ENCODE measurements around the gene MRPS31. TPM values are rescaled to one million over a fixed set of nuclear protein-coding genes. Genes with fewer than 3 reads are reported as not detected.

MRPS31 gene
- total RNA-seq, 1 experiment from 2014 or later = 37.0 TPM

DNA sequence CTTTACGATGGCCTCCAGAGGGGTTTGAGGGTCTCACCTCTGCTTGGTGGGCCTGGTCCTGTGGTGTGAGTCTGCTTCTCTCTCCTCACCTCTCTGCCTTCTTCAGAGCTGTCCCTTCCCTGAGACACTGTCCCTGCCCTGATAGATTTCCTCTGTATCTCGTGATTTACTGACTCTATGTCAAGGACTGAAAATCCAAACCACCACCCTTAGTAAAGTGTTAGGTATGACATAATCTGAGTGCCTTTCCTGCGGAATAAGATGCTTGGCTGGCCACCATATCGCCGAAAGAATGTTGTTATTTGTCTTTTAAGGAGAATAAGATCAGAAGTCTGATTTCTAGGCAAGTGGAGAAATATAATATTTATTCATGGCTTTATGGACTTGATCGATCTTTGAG, 25.7 kb upstream of the MRPS31 start:
- no peak for DNase-seq
- Histone ChIP-seq H3K36me3 (ENCODE audit: control insufficient read depth, insufficient read depth, low read length) (peaks cover 3% of the 10 kb centered on the region; the same call in 1 of the 2 replicates), H3K4me1 (peaks cover 4% of the 10 kb centered on the region; the same call in 1 of the 2 replicates), H3K4me3 (ENCODE audit: low read depth, low read length) (no peak overlapping the region), H3K27me3 (replicated peaks; ENCODE audit: control insufficient read depth, insufficient read depth, low read length) (no peaks in the 10 kb centered on the region), H3K9me3 (no peaks in the 10 kb centered on the region)
- no peak for TF ChIP-seq CTCF (IDR thresholded peaks at IDR 0.05; ENCODE audit: insufficient read depth in 1 of 2, low read depth in 1 of 2, low read length in 1 of 2, severe bottlenecking in 1 of 2, unreplicated experiment in 1 of 2)
- no TSS peak for BruUV-seq (replicated peaks)
- intact Hi-C loops (cut with micrococcal nuclease; ENCODE audit: unreplicated experiment) = no loop called here
- no peaks in the 10 kb centered on the region for H3K9me3 Mint-ChIP-seq (ENCODE audit: unreplicated experiment)
- CTCF ChIA-PET = no interaction called here
- H3K27me3 Mint-ChIP-seq (ENCODE audit: insufficient read depth, unreplicated experiment) = no peaks in the 10 kb centered on the region
- no peak overlapping the region for H3K27ac Mint-ChIP-seq (ENCODE audit: unreplicated experiment)
- peaks cover 28% of the 10 kb centered on the region for H3K36me3 Mint-ChIP-seq (ENCODE audit: insufficient read depth, unreplicated experiment)
- no peaks in the 10 kb centered on the region for H3K4me1 Mint-ChIP-seq (ENCODE audit: low read depth, unreplicated experiment)
- no peak overlapping the region for H3K4me3 Mint-ChIP-seq (ENCODE audit: unreplicated experiment)
- POLR2A ChIA-PET = no interaction called here

DNA sequence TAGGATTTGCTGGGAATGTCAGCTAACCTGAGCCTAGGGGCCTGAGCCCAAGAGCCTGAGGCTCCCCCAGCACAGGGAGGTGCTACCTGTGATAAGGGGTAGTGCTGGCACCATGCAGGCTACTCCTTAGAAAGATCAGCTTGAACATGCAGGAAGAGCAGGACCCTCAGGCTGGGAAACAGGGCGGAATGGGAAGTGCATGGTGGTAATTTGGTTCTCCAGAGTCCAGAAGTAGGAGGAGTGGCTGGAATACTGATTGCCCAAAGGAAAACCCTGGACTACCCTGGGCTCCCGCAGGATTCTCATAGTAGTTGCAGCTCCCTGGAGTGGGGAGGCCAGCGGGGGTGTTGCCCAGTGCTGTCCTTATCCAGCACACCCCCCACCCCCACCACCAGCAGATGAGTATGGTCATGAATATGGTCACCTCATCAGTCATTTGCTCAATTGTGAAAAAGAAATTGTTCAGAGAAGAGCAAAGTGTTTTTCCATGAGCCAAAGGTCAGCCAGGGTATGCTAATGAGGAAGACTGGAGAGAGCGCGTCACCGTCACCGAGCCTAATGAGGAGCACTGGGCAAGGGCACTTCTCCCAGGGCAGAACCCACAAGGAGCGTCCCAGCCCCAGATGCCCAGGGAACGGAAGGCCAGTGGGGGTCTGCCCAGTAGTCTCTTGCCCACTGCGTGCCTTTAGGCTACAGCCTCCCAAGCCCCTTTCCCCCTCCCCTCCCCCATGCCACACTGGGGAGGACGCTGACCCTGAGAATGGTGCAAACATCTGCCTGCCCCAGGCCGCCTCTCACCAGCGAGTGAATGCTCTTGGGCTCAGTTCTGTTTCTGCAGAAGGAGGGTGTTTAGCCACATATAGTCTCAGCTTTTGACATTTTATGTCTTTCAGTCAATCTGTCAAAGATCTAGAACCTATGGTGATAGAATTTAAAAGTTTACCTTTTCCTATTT, 23.7 kb upstream of the MRPS31 start:
- no TSS peak for BruUV-seq (replicated peaks)
- no peaks in the 10 kb centered on the region for H3K9me3 Mint-ChIP-seq (ENCODE audit: unreplicated experiment)
- Histone ChIP-seq H3K4me3 (ENCODE audit: low read depth, low read length) (no peak overlapping the region), H3K9me3 (no peaks in the 10 kb centered on the region), H3K36me3 (ENCODE audit: control insufficient read depth, insufficient read depth, low read length) (peaks cover 3% of the 10 kb centered on the region; the same call in 1 of the 2 replicates), H3K4me1 (0 out of 2 replicates have a peak, but pooled peaks cover 4% of the 10 kb centered on the region), H3K27me3 (replicated peaks; ENCODE audit: control insufficient read depth, insufficient read depth, low read length) (no peaks in the 10 kb centered on the region)
- H3K4me3 Mint-ChIP-seq (ENCODE audit: unreplicated experiment) = no peak overlapping the region
- H3K27me3 Mint-ChIP-seq (ENCODE audit: insufficient read depth, unreplicated experiment) = no peaks in the 10 kb centered on the region
- no peak overlapping the region for H3K27ac Mint-ChIP-seq (ENCODE audit: unreplicated experiment)
- ChIA-PET CTCF (no interaction called here), POLR2A (no interaction called here)
- DNase-seq = no peak
- no peaks in the 10 kb centered on the region for H3K4me1 Mint-ChIP-seq (ENCODE audit: low read depth, unreplicated experiment)
- no peak for TF ChIP-seq CTCF (IDR thresholded peaks at IDR 0.05; ENCODE audit: insufficient read depth in 1 of 2, low read depth in 1 of 2, low read length in 1 of 2, severe bottlenecking in 1 of 2, unreplicated experiment in 1 of 2)
- intact Hi-C loops (cut with micrococcal nuclease; ENCODE audit: unreplicated experiment) = no loop called here
- H3K36me3 Mint-ChIP-seq (ENCODE audit: insufficient read depth, unreplicated experiment) = peaks cover 16% of the 10 kb centered on the region

- no peak for DNase-seq
- Mint-ChIP-seq H3K4me3 (ENCODE audit: unreplicated experiment) (no peak overlapping the region), H3K27me3 (ENCODE audit: insufficient read depth, unreplicated experiment) (no peaks in the 10 kb centered on the region), H3K4me1 (ENCODE audit: low read depth, unreplicated experiment) (no peaks in the 10 kb centered on the region), H3K36me3 (ENCODE audit: insufficient read depth, unreplicated experiment) (peaks cover 8% of the 10 kb centered on the region), H3K9me3 (ENCODE audit: unreplicated experiment) (no peaks in the 10 kb centered on the region), H3K27ac (ENCODE audit: unreplicated experiment) (no peak overlapping the region)
- BruUV-seq (replicated peaks) = no TSS peak
- Histone ChIP-seq H3K4me3 (ENCODE audit: low read depth, low read length) (no peak overlapping the region), H3K27me3 (replicated peaks; ENCODE audit: control insufficient read depth, insufficient read depth, low read length) (no peaks in the 10 kb centered on the region), H3K9me3 (no peaks in the 10 kb centered on the region), H3K36me3 (ENCODE audit: control insufficient read depth, insufficient read depth, low read length) (0 out of 2 replicates have a peak, but pooled peaks cover 3% of the 10 kb centered on the region), H3K4me1 (0 out of 2 replicates have a peak, but pooled peaks cover 4% of the 10 kb centered on the region)
- no peak for TF ChIP-seq CTCF (IDR thresholded peaks at IDR 0.05; ENCODE audit: insufficient read depth in 1 of 2, low read depth in 1 of 2, low read length in 1 of 2, severe bottlenecking in 1 of 2, unreplicated experiment in 1 of 2)
- intact Hi-C loops (cut with micrococcal nuclease; ENCODE audit: unreplicated experiment) = no loop called here
- POLR2A ChIA-PET = no interaction called here
- CTCF ChIA-PET = no interaction called here
These were observed 22.3 kb upstream of the MRPS31 start for GRCh38 chr13:40793339-40793738.

Data from Caco-2 (cell line).